ENCODE measurements around the gene DOCK7. TPM values are rescaled to one million over a fixed set of nuclear protein-coding genes. Genes with fewer than 3 reads are reported as not detected.

Gene DOCK7
- total and polyA plus RNA-seq, 4 donors: 5.6 to 35.1 (median 21.7) TPM

- Histone ChIP-seq H3K36me3 (ENCODE audit: control insufficient read depth in 4 of 4, insufficient read depth in 3 of 4, low read depth in 1 of 4, low read length in 3 of 4) (no peaks in the 10 kb centered on the region), H3K9ac (ENCODE audit: low read depth in 1 of 2, low read length in 2 of 2) (no peak overlapping the region), H3K4me1 (ENCODE audit: control insufficient read depth in 4 of 4, insufficient read depth in 4 of 4, low read length in 3 of 4) (peaks cover 0 to 26% (median 13%) of the 10 kb centered on the region in 4 donors), H3K4me3 (ENCODE audit: low read depth in 1 of 3, low read length in 3 of 3) (no peak overlapping the region), H3K27me3 (ENCODE audit: control insufficient read depth in 4 of 4, insufficient read depth in 4 of 4, low read length in 3 of 4) (no peaks in the 10 kb centered on the region), H3K9me3 (ENCODE audit: control insufficient read depth in 4 of 4, low read length in 3 of 4) (no peaks in the 10 kb centered on the region), H3K27ac (ENCODE audit: low read depth in 1 of 2, low read length in 2 of 2) (peak overlapping the region; percentile 33 to 49)
- peak; percentile 49 to 60 for TF ChIP-seq RXRA (IDR thresholded peaks at IDR 0.05)
- TF ChIP-seq CTCF (IDR thresholded peaks at IDR 0.05; ENCODE audit: low read depth, low read length, missing input control): no peak
- TF ChIP-seq SP1 (IDR thresholded peaks at IDR 0.05): peak; percentile 62
- no peak for TF ChIP-seq FOXA2 (IDR thresholded peaks at IDR 0.05)
- peak in 1 of 2 donors; percentile 36 for TF ChIP-seq JUND (IDR thresholded peaks at IDR 0.05)
- TF ChIP-seq YY1 (IDR thresholded peaks at IDR 0.05): peak; percentile 39
- TF ChIP-seq EGR1 (IDR thresholded peaks at IDR 0.05; ENCODE audit: low read depth in 2 of 2): no peak
- TF ChIP-seq ATF3 (IDR thresholded peaks at IDR 0.05): no peak
- no peak for TF ChIP-seq FOXA1 (IDR thresholded peaks at IDR 0.05)
- peak; percentile 47 for TF ChIP-seq MAX (IDR thresholded peaks at IDR 0.05)
- peak; percentile 7 for TF ChIP-seq ZBTB33 (IDR thresholded peaks at IDR 0.05)
- TF ChIP-seq TAF1 (conservative IDR thresholded peaks at IDR 0.05): no peak
- peak; percentile 57 for TF ChIP-seq REST (IDR thresholded peaks at IDR 0.05)
- no peak for TF ChIP-seq NR2F2 (IDR thresholded peaks at IDR 0.05)
- TF ChIP-seq RAD21 (IDR thresholded peaks at IDR 0.05): peak in 1 of 2 donors; percentile 47
- TF ChIP-seq HNF4G (IDR thresholded peaks at IDR 0.05): peak; percentile 62
- TF ChIP-seq GABPA (IDR thresholded peaks at IDR 0.05 in 1 of 2, conservative IDR thresholded peaks at IDR 0.05 in 1 of 2): no peak
- TF ChIP-seq HNF4A (conservative IDR thresholded peaks at IDR 0.05): peak; percentile 91 to 93
- 47% methylated on average over 1 of the region's 1 CpG for WGBS
- DNase-seq (ENCODE audit: low spot score): no peak
Measured at GRCh38 chr1:62585469-62586155, 102.6 kb downstream of the DOCK7 start.

Data from liver (tissue), 9 donors.